ENCODE measurements around the gene BMP8A.

BMP8A gene

DNA sequence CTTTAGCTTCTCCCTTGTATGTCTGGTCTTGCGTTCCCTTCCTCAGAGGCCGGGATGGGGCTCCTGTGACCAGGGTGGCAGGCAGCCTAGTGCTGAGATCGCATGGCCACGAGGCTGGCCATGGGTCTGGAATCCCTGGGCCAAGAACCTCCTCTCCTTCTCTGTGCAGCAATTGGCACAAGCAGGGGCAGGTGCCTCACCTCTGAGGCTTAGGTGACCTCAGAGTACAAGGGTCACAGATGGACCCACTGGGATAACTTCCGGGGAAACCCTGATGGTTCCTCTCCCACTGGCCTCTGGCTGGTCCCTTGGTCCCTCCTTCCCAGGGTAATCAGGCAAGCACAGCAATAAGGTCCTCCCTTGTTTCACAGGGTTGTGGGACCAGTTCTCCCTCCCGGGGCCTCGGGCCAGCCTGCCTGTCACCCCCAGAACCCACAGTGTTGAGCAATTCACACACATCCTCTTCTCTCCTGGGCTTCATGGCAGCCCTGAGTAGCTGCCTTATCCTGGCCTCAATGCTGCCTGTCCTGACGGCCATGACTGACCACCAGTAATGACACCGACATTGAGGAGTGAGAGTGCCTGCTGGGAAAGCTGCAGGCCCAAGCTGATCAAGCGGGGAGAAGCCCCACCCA is 38.6 kb downstream of the BMP8A start:
- no peak for DNase-seq

DNA sequence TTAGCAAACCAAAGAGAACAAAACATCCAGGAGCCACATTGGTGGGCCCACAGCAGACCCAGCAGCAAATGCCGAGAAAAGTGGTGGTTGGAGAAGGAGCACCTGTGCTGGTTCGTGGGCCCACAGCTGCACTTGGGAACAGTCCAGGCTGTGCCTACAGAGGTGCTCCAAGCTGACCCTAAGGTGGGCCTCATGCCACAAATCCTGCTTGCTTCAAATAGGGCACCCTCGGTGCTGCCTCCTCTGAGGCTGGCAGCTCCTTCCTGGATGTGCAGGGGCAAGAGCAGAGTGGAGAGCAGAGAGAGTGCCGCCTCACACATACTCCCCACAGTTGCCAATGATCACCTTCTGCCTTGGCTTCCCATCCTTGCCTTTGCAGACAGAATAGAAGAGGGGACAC is 40.1 kb downstream of the BMP8A start:
- DNase-seq, result no peak

DNA sequence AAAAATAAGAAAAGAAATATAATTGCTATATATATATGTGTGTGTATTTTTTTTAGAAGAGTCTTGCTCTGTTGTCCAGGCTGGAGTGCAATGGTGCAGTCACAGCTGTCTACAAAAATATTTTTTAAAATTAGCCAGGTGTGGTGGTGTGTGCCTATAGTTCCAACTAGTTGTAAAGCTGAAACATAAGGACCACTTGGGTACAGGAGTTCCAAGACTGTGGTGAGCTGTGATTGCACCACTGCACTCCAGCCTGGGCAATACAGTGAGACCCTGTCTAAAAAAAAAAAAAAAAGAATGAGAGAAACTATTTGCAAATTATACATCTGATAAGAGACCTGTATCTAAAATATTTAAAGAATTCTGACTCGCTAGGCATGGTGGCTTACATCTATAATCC is 42.0 kb downstream of the BMP8A start:
- DNase-seq, result no peak

DNA sequence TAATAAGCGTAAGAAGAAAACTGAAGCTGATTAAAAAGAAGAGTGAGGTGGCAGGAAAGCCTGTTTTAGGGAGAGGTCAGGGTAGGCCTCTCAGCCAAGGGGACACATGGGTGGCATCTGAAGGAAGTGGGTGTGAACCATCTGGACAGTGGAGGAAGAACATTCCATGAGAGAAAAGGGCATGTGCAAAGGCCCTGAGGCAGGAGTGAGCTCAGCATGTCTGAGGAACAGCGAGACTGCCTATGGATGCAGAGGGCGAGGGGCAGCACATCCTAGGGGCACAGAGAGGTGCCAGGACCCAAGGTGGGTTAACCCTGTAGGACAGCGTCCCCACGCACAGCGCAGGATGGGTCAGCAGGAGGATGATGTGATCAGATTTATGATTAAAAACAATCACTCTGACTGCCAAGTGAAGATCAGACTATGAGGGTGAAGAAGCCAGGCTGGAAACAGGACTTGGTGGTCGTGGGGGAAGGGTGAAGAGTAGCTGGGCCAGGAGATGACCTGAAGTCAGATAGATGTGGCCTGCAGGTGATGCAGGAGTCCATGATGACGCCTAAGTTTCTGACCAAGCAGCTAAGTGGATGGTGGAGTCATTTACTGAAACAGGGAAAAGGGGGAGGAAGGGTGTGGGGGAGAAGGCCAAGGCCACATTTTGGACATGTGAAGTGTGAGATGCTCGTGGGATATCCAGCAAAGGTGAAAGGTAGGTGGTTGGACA is 47.3 kb downstream of the BMP8A start:
- no peak for DNase-seq

DNA sequence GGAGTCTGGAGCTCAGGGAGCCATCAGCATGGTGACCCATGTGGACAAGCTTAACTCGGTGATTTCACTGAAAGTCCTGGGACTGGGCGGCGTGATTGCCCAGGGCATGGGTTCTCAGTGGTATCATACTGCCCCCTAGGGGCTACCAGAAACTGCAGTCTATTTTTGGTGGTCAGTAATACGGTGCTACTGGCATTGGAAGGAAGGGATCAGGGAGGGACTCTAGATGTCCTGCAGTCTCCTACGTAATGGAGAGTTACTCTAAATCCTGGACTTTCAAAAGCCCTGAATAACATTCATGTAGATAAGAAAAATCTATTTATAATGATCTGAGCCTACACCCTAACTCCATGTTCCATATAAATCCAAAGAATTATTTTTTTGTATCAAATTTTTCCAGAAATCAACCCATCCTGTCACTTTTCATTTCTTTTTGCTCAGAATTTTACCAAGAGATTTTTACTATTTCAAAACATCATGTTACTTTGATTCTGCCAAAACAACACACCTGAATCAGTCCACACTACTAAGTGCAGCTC is 47.9 kb downstream of the BMP8A start:
- DNase-seq, result peak; percentile 100

DNA sequence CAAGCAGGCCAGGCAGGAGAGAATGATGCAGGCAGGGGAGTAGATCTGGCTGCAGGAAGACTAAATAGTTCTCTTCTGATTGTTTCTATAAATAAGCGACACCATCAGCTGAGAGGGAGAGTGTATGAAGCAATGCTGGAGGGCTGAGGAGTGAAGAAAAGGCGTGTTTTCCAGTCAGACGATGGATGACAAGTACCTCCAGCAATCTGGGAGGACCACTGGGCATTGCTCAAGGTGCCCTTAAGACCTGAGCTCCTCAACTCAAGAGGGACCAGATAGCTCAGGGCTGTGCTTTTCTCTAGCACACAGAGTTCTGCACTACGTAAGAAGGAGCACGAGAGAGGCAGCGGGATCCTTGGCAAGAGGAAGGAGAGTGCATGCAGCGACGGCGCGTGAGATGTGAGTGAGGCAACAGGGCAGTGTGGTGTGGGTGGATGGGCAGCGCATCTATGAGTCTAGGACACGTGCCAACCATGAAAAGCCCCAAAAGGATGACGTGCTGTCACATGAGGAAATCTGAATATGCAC is 49.1 kb downstream of the BMP8A start:
- no peak for DNase-seq

DNA sequence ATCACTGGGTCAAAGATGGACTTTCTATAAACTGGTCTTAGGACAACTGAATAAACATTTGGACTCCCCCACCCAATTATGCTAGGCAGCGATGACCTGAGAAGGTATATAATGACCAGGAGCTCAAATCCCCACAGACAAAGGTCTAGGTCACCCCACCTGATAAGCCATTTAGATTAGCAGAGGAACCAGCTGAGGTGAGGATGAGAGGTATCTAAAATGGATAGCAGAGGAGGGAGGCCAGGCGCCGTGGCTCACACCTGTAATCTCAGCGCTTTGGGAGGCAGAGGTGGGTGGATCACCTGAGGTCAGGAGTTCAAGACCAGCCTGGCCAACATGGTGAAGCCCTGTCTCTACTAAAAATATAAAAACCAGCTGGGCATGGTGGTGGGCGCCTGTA is 51.5 kb downstream of the BMP8A start:
- DNase-seq, result no peak

DNA sequence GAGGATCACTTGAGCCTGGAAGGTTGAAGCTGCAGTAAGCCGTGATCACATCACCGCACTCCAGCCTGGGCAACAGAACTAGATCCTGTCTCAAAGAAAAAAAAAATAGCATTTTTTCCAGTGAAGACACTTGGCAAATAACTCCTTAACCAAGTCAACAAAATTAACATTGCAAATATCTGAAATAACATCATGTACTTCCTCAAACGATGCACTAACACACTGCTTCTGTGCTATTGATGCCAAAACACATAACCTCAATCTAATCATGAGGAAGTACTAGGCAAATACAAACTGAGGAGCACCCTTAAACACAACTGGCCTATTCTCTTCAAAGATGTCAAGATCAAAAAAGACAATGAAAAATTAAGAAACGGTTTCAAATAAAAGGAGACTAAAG is 52.9 kb downstream of the BMP8A start:
- no peak for DNase-seq

DNA sequence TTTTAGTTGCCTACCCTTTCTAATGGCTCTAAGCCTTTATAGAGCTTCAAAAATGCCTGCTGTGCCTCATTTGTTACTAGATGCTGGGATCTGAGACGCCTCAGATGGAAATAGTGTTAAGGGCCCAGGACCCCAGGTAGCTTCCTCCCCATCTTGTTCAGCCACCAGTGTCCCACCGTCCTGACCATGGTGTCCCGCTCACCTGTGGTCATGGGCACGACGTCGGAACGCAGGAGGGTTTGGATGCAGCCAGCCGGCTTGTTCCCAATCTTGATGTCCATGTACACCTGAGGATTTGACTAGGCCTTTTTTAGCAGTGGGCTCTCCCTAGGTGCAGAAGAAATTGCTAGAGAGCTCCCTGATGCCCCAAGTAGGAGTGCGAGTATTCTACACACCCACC is 54.1 kb downstream of the BMP8A start:
- DNase-seq, result no peak

DNA sequence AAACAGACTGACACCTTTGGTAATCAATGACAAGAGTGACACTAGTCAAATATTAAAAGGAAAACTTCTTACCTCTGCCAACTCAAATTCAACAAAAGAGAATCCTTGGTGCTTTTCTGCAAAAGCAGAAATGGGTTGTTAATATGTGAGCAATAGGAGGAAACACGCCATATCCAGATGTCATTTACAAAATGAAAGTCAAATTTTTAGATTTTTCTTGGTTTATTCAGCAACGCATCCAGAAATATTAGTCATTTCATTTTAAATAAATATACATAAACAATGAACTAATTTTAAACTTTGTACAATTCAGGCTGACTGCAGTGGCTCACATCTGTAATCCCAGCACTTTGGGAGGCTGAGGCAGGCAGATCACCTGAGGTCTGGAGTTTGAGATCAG is 62.8 kb downstream of the BMP8A start:
- DNase-seq, result no peak

DNA sequence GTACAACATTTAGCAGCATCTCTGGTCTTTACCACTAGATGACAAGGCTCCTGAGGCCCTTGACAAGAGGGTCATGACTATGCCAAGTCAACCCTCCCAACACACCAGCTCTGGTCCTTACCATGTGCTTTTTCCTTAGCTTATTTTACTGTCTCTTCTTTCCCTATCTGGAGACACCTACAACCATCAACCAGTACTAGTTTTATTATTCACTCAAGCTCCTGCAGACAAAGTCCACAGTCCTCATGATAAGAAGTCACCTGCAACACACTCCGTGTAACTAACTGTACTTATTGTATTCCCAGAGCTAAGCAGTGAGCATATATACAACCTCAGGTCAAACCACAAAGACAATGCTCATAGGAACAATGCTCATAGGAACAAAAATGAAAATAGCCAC is 69.8 kb downstream of the BMP8A start:
- no peak for DNase-seq

DNA sequence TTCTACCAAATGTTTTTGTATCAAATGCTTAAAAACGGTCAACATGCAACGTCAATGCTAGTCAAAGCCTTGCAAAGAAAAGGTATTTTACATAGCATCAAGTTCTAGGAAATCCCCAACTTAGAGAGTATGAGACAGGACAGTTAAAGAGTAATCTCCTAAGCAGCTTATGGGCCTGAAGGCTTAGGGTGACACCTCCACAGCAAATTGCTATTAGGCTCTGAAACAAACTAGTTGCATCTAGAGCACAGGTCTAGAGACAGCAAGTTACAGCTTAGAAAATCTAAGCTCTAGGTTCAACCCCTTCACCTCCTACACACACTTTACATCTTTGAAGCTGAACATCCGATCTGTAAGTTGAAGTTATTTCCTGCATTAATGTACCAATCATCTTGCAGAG is 71.5 kb downstream of the BMP8A start:
- DNase-seq, result no peak

DNA sequence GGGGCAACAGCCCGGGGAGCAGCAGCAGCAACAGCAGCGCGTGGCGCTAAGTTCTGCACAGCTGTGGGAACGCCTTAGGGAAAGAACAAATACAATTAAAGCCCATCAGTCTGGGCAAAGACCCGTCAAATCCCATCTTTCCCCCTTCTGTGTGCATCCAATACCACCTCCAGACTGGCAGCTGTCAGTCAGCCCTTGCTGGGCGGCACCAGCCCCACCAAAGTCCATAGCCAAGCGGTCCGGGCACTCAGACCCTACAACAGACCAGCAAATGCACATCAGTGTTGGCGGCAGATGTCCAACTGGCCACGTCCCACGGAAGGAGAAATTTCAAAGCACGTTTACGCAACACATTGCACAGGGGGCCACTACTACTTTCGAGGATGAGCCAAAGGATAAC is 72.2 kb downstream of the BMP8A start:
- no peak for DNase-seq

DNA sequence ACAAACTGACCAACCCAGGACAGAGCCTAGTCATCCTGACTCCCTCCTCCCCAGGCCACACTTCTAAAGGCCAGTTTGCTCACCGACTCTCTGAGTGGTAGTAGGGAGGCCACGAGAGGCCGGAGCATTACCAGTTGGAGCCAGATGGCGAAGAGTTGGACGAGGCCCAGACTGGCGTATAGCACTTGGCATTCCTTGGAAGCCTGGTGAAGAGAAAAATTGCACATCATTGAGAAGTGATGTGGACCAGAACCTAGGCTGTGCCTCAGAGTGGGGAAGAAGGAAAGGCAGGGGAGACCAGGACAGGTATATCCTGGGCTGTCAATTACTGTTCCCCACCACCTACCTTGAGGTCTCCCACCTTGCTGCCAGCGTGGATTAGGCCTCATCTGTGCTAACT is 72.9 kb downstream of the BMP8A start:
- peak; percentile 90 for DNase-seq

DNA sequence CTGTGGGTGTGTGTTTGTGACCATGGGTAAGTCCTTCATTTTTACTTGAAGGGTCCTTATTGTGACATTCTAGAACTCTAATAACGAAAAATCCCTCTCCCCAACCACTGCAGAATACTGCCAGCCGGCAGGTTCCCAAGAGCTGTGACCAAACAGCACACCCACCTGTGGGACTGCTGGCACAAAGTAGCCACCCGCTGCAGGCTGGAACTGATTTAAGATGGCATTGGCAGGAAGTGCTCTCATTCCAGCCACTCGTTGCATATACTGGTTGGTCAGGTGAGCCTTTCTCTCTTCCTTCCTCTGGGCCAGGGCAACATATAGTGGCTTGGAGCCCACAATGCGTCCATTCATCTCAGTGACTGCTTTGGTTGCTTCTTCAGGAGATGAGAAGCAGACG is 73.5 kb downstream of the BMP8A start:
- DNase-seq, result no peak

DNA sequence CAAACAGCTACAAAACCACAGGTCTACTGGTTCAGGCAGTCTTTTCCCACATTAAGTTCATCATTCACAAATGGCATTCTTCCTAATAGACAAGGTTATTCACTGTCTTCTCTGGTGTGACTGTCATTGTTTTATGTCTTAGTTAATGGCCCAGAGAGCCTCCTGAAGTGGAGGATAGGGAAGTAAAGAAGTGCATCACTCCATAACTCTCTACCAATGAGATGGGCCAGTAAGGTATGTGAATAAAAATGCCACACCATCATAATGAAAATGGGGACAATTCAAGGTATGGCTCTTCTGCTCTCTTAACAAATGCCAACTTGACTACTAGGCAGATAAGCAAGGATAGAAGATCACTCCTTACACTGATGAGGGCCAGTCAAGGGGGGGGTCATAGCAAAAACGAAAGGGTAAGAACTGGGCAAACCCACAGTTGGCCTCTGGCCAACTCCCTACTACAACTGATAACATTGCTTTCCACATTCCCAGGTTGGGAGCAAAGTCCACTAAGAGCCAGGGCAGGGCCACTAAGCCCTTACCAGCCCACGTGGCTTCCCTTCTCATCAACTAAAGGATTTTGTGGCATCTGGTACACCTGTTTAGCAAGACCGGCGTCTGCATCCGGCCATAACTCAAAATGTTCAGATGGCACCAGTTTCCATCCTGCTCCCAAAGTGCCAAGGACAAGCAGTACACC is 75.2 kb downstream of the BMP8A start:
- DNase-seq, result no peak

DNA sequence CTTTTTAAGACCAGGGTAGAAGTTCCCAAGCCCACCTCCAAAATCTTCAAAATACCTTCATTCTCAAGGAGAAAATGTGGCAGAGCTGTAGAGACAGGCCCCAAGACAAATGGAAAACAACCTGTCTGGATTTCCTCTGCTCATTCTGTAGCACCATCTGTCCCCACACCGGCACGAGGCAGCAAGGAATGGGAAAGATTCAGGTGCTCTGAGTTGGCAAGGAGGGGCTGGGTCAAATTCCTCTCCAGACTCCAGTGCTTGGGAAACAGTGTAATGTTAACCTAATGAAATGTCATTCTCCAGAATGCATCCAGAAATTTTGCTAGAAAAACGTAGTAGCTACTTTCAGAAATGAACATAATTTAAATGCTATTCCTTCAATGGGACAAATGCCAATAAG is 75.9 kb downstream of the BMP8A start:
- DNase-seq, result no peak

DNA sequence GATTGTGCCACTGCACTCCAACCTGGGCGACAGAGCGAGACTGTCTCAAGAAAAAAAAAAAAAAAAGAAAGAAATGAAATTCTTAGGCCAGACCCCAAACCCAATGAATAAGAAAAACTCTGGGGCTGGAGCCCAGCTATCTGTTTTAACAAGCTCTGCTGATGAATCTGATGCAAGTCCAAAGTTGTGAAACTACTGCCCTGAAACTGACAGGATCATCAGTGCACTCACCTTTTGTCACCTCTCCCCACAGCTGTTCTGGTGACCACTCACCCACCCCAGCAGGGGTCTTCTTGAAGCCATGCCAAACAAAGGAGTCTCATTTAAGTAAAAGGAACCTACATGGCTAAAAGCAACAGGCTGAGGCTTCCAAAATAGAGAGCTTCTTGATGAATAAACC is 76.8 kb downstream of the BMP8A start:
- no peak for DNase-seq

DNA sequence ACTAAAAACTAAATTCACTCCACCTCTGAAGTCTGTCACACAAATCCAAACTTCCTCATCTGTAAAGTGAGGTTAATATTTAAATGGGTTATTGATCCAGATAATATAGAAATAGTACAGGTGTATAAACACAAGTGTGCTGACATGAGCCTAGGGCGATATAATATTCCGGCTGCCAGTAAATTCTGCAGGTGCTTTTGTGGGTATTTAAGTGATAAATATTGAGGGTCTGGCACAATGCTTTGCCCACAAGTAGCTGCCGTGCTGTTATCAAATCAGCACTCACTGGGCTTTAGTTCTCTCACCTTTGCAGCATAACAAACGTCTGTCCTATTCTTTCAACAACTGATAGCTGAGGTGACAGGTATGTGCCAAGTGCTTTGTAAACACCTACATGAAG is 77.6 kb downstream of the BMP8A start:
- DNase-seq, result no peak

DNA sequence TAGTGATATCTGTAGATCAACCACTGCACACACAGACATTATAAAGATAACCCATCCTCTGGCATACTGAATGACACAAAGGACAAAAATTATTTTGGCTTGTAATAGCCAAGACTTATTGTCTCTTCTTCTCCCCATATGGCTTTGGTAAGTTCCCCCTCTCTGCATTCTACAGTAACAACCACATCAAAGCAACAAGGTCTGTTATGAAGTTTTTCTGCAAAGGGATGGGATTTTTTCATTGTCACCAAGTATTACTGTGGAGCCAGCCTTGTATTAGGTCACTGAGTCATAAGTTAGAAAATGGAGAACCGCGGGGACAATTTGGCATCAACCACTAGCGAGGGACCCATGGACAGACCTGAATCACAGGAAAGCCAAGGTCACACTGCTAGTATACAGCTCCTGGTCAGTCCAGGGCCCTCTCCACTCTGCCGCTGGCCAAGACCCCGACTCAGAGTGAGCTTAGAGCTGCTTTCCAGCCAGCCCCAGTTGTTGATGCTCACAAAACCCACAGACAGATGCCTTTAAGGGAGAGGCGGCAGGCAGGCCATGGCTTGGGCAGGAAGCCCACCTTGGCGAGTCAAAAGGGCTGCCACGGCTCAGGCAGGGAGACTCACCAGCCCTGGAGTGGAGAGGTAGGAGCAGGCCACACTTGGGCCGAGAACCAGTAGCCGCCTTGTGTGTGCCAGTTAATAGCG is 79.2 kb downstream of the BMP8A start:
- no peak for DNase-seq

DNA sequence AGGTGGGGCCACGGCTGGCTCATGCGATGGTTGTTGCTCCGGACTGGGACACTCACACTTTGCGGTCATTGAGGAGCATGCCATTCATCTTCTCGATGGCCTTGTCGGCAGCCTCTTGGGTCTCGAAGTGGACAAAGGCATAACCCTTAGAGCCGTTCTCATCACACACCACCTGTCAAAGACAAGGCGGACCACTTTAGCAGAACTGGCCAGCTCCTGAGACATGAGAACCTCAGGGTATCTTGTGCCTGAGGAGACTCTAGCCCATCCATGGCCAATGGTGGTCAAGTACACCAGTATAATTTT is 79.7 kb downstream of the BMP8A start:
- no peak for DNase-seq

DNA sequence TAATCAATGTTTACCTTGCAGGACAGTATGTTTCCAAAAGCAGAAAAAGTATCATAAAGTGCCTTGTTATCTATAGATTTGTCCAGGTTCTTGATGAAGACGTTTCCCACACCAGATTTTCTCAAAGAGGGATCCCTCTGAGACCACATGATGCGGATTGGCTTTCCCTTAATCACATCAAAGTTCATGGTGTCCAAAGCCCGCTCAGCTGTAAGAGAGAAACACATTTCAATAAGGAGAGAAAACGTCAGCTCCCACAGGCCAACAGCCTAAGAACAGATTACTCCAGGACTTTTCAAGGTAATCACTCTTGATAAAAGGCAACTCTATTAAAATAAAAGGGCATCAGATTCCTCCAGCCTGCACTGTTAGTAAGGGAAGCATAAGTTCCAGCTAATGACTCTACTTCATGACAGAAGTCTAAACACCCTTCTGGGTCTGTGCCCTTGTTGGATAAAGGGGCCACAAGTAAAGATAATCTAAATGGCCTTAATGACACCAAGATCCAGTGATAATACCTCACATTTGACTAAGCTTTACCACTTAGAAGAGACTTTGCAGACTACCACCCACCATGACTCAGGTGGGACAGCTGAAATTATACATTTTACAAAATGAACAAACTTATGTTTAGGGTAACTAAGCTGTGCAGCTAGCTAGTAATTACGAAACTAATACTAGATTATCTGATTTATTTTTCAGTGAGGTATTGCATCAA is 81.1 kb downstream of the BMP8A start:
- DNase-seq, result no peak

DNA sequence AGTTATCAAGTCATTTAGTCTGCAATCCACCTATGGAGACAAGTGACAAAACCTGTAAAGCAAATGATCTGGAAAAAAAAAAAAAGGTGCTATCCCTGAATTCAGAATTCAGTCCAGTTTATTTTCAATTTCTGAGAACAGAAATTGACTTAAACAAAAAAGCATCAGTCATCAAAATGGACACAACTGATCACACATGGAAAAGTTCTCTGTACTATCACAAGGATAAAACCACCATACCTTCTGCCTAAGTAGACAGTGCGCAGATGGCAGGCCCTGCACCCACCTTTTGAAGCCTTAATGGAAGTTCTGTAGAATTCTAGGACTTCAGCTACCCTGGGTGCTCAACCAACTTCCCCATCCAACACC is 81.6 kb downstream of the BMP8A start:
- no peak for DNase-seq

Measured in NCI-H1694 (cell line).